Liver (tissue), 9 donors: ENCODE measurements around the gene KRT222. TPM values are rescaled to one million over a fixed set of nuclear protein-coding genes. Genes with fewer than 3 reads are reported as not detected.

Source experiments
- DNase-seq: peaks from one replicate; pipeline ENCODE4 v3.0.0-alpha.2; 2017; ENCODE audit warnings: low spot score
- H3K27ac ChIP-seq, 2 donors: one replicate each; pipeline ENCODE4 v1.7.0; 2013; ENCODE audit warnings: inconsistent platforms in 2 of 2, low read length in 2 of 2, control low read depth in 1 of 2, low read depth in 1 of 2, mild to moderate bottlenecking in 1 of 2
- H3K27me3 ChIP-seq, 4 donors: one replicate each; pipeline versions ENCODE4 v1.6.1 to v1.7.0; 2013; ENCODE audit warnings: low read length in 3 of 4, inconsistent platforms in 1 of 4, mild to moderate bottlenecking in 1 of 4, moderate library complexity in 1 of 4; ENCODE audit not compliant: control insufficient read depth in 4 of 4, insufficient read depth in 4 of 4
- H3K36me3 ChIP-seq, 4 donors: one replicate each; pipeline versions ENCODE4 v1.6.1 to v1.7.0; 2013; ENCODE audit warnings: low read length in 3 of 4, mild to moderate bottlenecking in 3 of 4, low read depth in 1 of 4, moderate library complexity in 1 of 4; ENCODE audit not compliant: control insufficient read depth in 4 of 4, insufficient read depth in 3 of 4
- H3K4me1 ChIP-seq, 4 donors: one replicate each; pipeline versions ENCODE4 v1.6.1 to v1.7.0; 2013; ENCODE audit warnings: low read length in 3 of 4, mild to moderate bottlenecking in 3 of 4, moderate library complexity in 1 of 4; ENCODE audit not compliant: control insufficient read depth in 4 of 4, insufficient read depth in 4 of 4
- H3K4me3 ChIP-seq, 3 donors: one replicate each; pipeline versions ENCODE4 v1.6.1 to v1.7.0; 2013; ENCODE audit warnings: low read length in 3 of 3, control low read depth in 1 of 3, low read depth in 1 of 3, mild to moderate bottlenecking in 1 of 3
- H3K9ac ChIP-seq, 2 donors: one replicate each; pipeline ENCODE4 v1.7.0; 2013; ENCODE audit warnings: low read length in 2 of 2, mild to moderate bottlenecking in 2 of 2, moderate library complexity in 2 of 2, control low read depth in 1 of 2, low read depth in 1 of 2
- H3K9me3 ChIP-seq, 4 donors: one replicate each; pipeline versions ENCODE4 v1.6.1 to v1.7.0; 2013; ENCODE audit warnings: low read length in 3 of 4; ENCODE audit not compliant: control insufficient read depth in 4 of 4
- CTCF ChIP-seq: fragments of 150-350 bp; IDR thresholded peaks from 2 replicates; pipeline ENCODE4 v1.5.1; 2017; ENCODE audit warnings: improper control_type of control experiment, low read depth, low read length; ENCODE audit not compliant: missing input control
- EGR1 ChIP-seq, 2 donors: IDR thresholded peaks; 2 replicates each; pipeline ENCODE4 v1.6.1; 2016 to 2018; ENCODE audit warnings: antibody characterized with exemption in 2 of 2, low read depth in 2 of 2
- FOXA1 ChIP-seq: IDR thresholded peaks from 2 replicates; pipeline ENCODE4 v1.6.1; 2016; ENCODE audit warnings: antibody characterized with exemption
- FOXA2 ChIP-seq: IDR thresholded peaks from 2 replicates; pipeline ENCODE4 v1.6.1; 2016; ENCODE audit warnings: antibody characterized with exemption
- GABPA ChIP-seq, 2 donors: IDR thresholded peaks in 1 of 2; conservative IDR thresholded peaks in 1 of 2; 2 replicates each; pipeline ENCODE4 v1.6.1; 2016; ENCODE audit warnings: antibody characterized with exemption in 2 of 2, mild to moderate bottlenecking in 1 of 2, moderate library complexity in 1 of 2
- HNF4A ChIP-seq, 2 donors: conservative IDR thresholded peaks; 2 replicates each; pipeline ENCODE4 v1.6.1; 2016; ENCODE audit warnings: antibody characterized with exemption in 2 of 2, mild to moderate bottlenecking in 2 of 2
- JUND ChIP-seq, 2 donors: IDR thresholded peaks; 2 replicates each; pipeline ENCODE4 v1.6.1; 2016; ENCODE audit warnings: antibody characterized with exemption in 2 of 2
- MAX ChIP-seq: IDR thresholded peaks from 2 replicates; pipeline ENCODE4 v1.6.1; 2016; ENCODE audit warnings: antibody characterized with exemption
- RAD21 ChIP-seq, 2 donors: IDR thresholded peaks; 2 replicates each; pipeline ENCODE4 v1.6.1; 2016; ENCODE audit warnings: antibody characterized with exemption in 2 of 2, mild to moderate bottlenecking in 2 of 2
- RXRA ChIP-seq, 2 donors: IDR thresholded peaks; 2 replicates each; pipeline ENCODE4 v1.6.1; 2017 to 2018; ENCODE audit warnings: antibody characterized with exemption in 2 of 2, mild to moderate bottlenecking in 1 of 2
- SP1 ChIP-seq: IDR thresholded peaks from 2 replicates; pipeline ENCODE4 v1.6.1; 2018; ENCODE audit warnings: antibody characterized with exemption, mild to moderate bottlenecking
- YY1 ChIP-seq: IDR thresholded peaks from 2 replicates; pipeline ENCODE4 v1.6.1; 2016; ENCODE audit warnings: antibody characterized with exemption, mild to moderate bottlenecking
- ZBTB33 ChIP-seq: IDR thresholded peaks from 2 replicates; pipeline ENCODE4 v1.6.1; 2016; ENCODE audit warnings: antibody characterized with exemption
- WGBS: extraction: QIAGEN DNeasy Blood & Tissue Kit; methylation state at CpG from one replicate; pipeline ENCODE4 v1.1.7; 2013; 5-methylcytosine and 5-hydroxymethylcytosine counted together
- polyA plus RNA-seq, 2 donors: library from polyadenylated mRNA; stranded (reverse) in 1 of 2; unstranded in 1 of 2; fragments of 200-250 nt in 1 of 2; fragments of >200 nt in 1 of 2; fragmentation: Nextera tagmentation in 1 of 2; extraction: Ambion mirVana in 1 of 2; gene quantifications; one replicate each; pipeline versions ENCODE4 v1.2.1 to v1.2.3, GENCODE V29; 2013 to 2015
- total RNA-seq, 2 donors: library from RNA; depleted of rRNA; stranded (reverse); fragments of >200 nt; gene quantifications; one replicate each; pipeline ENCODE4 v1.2.3, GENCODE V29; 2014
- TF ChIP-seq, protein P1 (sequence below): IDR thresholded peaks from 2 replicates; pipeline ENCODE4 v1.6.1; 2016; ENCODE audit warnings: antibody characterized with exemption, mild to moderate bottlenecking
- TF ChIP-seq, protein P2 (sequence below): IDR thresholded peaks from 2 replicates; pipeline ENCODE4 v1.6.1; 2016; ENCODE audit warnings: antibody characterized with exemption
- donor health status: healthy.
- donor health status: healthy.
- donor health status: healthy.
- donor health status: healthy.
- donor health status: healthy.

KRT222 gene
- total and polyA plus RNA-seq, 4 donors = 1.9 to 5.6 (median 2.9) TPM

DNA sequence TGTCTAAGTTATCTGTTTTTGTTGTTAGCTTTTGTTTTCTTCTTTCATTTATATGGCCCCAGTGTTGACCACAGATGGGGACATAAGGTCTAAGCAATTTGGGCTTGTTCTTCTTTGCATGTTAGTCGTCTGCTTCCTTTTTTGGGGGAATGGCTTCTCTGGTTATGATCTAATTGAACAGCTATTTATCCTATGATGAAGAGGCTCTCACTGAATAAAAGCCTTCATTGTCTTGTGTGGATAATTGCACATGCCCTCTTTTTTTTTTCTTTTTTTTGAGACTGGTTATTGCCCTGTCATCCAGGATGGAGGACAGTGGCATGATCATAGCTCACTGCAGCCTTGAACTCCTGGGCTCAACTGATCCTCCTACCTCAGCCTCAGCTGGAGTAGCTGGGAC, 31.1 kb downstream of the KRT222 start (continued):
- no peak for TF ChIP-seq CTCF
- TF ChIP-seq RAD21 (IDR thresholded peaks at IDR 0.05) = no peak

- no peak for DNase-seq
- Histone ChIP-seq H3K27ac (no peak overlapping the region), H3K27me3 (no peaks in the 10 kb centered on the region), H3K4me1 (no peaks in the 10 kb centered on the region), H3K9me3 (no peaks in the 10 kb centered on the region), H3K9ac (no peak overlapping the region), H3K4me3 (no peak overlapping the region), H3K36me3 (peaks cover 13 to 93% (median 74%) of the 10 kb centered on the region in 4 donors)
- 87% methylated on average over 9 of the region's 9 CpGs for WGBS
- TF ChIP-seq GABPA (IDR thresholded peaks at IDR 0.05 in 1 of 2, conservative IDR thresholded peaks at IDR 0.05 in 1 of 2) (no peak), ZBTB33 (no peak), YY1 (no peak), HNF4A (conservative IDR thresholded peaks at IDR 0.05) (no peak), FOXA1 (no peak), MAX (no peak)
- TF ChIP-seq, protein P1, sequence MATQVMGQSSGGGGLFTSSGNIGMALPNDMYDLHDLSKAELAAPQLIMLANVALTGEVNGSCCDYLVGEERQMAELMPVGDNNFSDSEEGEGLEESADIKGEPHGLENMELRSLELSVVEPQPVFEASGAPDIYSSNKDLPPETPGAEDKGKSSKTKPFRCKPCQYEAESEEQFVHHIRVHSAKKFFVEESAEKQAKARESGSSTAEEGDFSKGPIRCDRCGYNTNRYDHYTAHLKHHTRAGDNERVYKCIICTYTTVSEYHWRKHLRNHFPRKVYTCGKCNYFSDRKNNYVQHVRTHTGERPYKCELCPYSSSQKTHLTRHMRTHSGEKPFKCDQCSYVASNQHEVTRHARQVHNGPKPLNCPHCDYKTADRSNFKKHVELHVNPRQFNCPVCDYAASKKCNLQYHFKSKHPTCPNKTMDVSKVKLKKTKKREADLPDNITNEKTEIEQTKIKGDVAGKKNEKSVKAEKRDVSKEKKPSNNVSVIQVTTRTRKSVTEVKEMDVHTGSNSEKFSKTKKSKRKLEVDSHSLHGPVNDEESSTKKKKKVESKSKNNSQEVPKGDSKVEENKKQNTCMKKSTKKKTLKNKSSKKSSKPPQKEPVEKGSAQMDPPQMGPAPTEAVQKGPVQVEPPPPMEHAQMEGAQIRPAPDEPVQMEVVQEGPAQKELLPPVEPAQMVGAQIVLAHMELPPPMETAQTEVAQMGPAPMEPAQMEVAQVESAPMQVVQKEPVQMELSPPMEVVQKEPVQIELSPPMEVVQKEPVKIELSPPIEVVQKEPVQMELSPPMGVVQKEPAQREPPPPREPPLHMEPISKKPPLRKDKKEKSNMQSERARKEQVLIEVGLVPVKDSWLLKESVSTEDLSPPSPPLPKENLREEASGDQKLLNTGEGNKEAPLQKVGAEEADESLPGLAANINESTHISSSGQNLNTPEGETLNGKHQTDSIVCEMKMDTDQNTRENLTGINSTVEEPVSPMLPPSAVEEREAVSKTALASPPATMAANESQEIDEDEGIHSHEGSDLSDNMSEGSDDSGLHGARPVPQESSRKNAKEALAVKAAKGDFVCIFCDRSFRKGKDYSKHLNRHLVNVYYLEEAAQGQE = no peak
These were observed 32.8 kb downstream of the KRT222 start for GRCh38 chr17:40632216-40632615.

DNA sequence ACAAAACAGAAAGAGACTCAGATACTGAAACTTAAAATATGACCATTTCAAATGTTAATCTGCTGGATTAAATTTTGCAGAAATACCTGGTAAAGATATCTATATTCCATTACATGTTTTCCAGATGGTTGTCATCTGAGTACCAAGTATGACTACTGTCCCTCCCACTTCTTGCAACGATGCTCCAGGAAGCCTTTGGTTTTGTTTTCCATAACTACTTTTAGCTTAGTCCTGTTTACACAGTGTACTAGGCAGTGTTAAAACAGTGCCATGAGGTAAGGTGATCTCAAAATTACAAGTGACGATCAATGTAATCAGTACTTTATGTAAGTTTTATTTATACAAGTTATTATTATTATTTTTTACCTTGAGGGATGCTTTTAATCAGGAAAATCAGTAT, 35.1 kb downstream of the KRT222 start:
- Histone ChIP-seq H3K36me3 (peaks cover 11 to 72% (median 54%) of the 10 kb centered on the region in 4 donors), H3K4me3 (no peak overlapping the region), H3K27ac (no peak overlapping the region), H3K27me3 (no peaks in the 10 kb centered on the region), H3K9ac (no peak overlapping the region), H3K4me1 (no peaks in the 10 kb centered on the region), H3K9me3 (no peaks in the 10 kb centered on the region)
- DNase-seq = no peak
- 45% methylated on average over 2 of the region's 2 CpGs for WGBS
- TF ChIP-seq RXRA (IDR thresholded peaks at IDR 0.05) = no peak
- TF ChIP-seq SP1 = no peak
- no peak for TF ChIP-seq HNF4A (conservative IDR thresholded peaks at IDR 0.05)
- TF ChIP-seq FOXA1 = no peak
- no peak for TF ChIP-seq JUND (IDR thresholded peaks at IDR 0.05)
- TF ChIP-seq ZBTB33 = no peak
- TF ChIP-seq FOXA2 = no peak
- no peak for TF ChIP-seq EGR1 (IDR thresholded peaks at IDR 0.05; ENCODE audit: low read depth in 2 of 2)
- TF ChIP-seq GABPA (IDR thresholded peaks at IDR 0.05 in 1 of 2, conservative IDR thresholded peaks at IDR 0.05 in 1 of 2) = no peak
- no peak for TF ChIP-seq YY1
- TF ChIP-seq, protein P1 = no peak
- TF ChIP-seq RAD21 (IDR thresholded peaks at IDR 0.05) = no peak
- TF ChIP-seq, protein P2, sequence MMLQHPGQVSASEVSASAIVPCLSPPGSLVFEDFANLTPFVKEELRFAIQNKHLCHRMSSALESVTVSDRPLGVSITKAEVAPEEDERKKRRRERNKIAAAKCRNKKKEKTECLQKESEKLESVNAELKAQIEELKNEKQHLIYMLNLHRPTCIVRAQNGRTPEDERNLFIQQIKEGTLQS = no peak
- no peak for TF ChIP-seq MAX
